ENCODE data around the gene ARF6. TPM values are rescaled to one million over a fixed set of nuclear protein-coding genes. Genes with fewer than 3 reads are reported as not detected.

ARF6 gene
- total RNA-seq, 1 donor, result 58.6 TPM

DNA sequence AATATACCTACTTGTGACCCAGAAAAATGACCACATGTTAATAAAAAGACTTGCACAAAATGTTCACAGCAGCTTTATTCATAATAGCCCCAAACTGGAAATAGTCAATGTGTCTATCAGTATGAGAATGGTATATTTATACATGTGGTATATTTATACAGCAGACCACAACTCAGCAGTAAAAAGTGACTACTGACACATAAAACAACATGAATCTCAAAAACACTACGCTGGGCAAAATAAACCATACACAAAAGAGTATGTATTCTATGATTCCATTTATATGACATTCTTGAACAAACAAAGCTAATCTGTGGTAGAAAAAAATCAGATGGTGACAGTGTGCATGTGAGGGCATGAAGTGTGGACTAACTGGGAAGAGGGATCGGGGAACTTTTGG is 35.1 kb downstream of the ARF6 start:
- Histone ChIP-seq H3K4me3 (ENCODE audit: insufficient read depth, low read length) (no peak overlapping the region), H3K27ac (ENCODE audit: low read depth, low read length) (no peak overlapping the region), H3K4me2 (ENCODE audit: insufficient read depth, low read length) (no peak overlapping the region), H2AFZ (ENCODE audit: low read length) (peak overlapping the region; percentile 4), H4K20me1 (ENCODE audit: insufficient read depth, low read length) (no peaks in the 10 kb centered on the region), H3K9me3 (ENCODE audit: low read depth, low read length) (no peaks in the 10 kb centered on the region), H3K79me2 (ENCODE audit: insufficient read depth, low read length) (no peaks in the 10 kb centered on the region), H3K4me1 (ENCODE audit: insufficient read depth, low read length) (no peaks in the 10 kb centered on the region), H3K27me3 (ENCODE audit: insufficient read depth, low read length) (no peaks in the 10 kb centered on the region), H3K36me3 (ENCODE audit: insufficient read depth, low read length) (no peaks in the 10 kb centered on the region)
- DNase-seq (ENCODE audit: insufficient read length, low spot score, missing footprints), result no peak
- TF ChIP-seq, protein P1, sequence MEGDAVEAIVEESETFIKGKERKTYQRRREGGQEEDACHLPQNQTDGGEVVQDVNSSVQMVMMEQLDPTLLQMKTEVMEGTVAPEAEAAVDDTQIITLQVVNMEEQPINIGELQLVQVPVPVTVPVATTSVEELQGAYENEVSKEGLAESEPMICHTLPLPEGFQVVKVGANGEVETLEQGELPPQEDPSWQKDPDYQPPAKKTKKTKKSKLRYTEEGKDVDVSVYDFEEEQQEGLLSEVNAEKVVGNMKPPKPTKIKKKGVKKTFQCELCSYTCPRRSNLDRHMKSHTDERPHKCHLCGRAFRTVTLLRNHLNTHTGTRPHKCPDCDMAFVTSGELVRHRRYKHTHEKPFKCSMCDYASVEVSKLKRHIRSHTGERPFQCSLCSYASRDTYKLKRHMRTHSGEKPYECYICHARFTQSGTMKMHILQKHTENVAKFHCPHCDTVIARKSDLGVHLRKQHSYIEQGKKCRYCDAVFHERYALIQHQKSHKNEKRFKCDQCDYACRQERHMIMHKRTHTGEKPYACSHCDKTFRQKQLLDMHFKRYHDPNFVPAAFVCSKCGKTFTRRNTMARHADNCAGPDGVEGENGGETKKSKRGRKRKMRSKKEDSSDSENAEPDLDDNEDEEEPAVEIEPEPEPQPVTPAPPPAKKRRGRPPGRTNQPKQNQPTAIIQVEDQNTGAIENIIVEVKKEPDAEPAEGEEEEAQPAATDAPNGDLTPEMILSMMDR (IDR thresholded peaks at IDR 0.05; ENCODE audit: extremely low read depth, low read depth, low read length), result no peak

DNA sequence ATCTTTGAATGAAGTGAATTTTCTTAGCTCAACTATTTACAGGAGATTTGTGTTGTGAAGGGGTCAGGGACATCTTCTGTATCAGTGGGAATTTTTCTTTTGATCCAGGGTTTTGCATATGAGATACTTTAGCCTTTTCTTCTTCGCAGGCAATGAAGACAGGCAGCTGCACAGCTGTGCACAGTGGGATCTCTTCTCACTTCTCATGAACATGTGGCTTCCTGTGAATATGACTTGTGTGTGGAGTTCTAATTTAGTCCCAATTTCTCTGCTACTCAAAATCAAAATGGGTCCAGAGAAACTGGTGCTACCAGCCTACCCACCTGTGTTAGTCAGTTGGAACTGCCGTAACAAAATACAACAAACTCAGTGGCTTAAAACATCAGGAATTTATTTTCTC is 37.8 kb downstream of the ARF6 start:
- TF ChIP-seq, protein P1 (IDR thresholded peaks at IDR 0.05; ENCODE audit: extremely low read depth, low read depth, low read length), result no peak
- Histone ChIP-seq H2AFZ (ENCODE audit: low read length) (no peak overlapping the region), H3K4me2 (ENCODE audit: insufficient read depth, low read length) (no peak overlapping the region), H3K79me2 (ENCODE audit: insufficient read depth, low read length) (no peaks in the 10 kb centered on the region), H3K4me3 (ENCODE audit: insufficient read depth, low read length) (no peak overlapping the region), H3K27ac (ENCODE audit: low read depth, low read length) (no peak overlapping the region), H3K36me3 (ENCODE audit: insufficient read depth, low read length) (no peaks in the 10 kb centered on the region), H3K9me3 (ENCODE audit: low read depth, low read length) (no peaks in the 10 kb centered on the region), H4K20me1 (ENCODE audit: insufficient read depth, low read length) (no peaks in the 10 kb centered on the region), H3K27me3 (ENCODE audit: insufficient read depth, low read length) (no peaks in the 10 kb centered on the region), H3K4me1 (ENCODE audit: insufficient read depth, low read length) (no peaks in the 10 kb centered on the region)
- no peak for DNase-seq (ENCODE audit: insufficient read length, low spot score, missing footprints)

DNA sequence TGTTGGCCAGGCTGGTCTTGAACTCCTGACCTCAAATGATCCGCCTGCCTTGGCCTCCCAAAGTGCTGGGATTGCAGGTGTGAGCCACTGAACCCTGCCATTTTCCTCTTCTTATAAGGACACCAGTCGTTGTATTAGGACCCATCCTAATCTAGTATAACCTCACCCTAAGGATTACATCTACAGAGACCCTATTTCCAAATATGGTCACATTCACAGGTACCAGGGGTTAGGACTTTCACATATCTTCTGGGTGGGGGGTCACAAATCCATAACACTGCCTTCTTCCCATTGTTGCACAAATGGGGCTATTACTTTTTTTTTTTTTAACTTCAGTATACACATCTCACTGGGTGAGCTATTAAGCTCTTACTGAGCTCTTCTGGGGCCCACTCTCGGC is 38.6 kb downstream of the ARF6 start:
- Histone ChIP-seq H4K20me1 (ENCODE audit: insufficient read depth, low read length) (no peaks in the 10 kb centered on the region), H3K4me3 (ENCODE audit: insufficient read depth, low read length) (no peak overlapping the region), H3K27ac (ENCODE audit: low read depth, low read length) (no peak overlapping the region), H3K27me3 (ENCODE audit: insufficient read depth, low read length) (no peaks in the 10 kb centered on the region), H3K4me2 (ENCODE audit: insufficient read depth, low read length) (no peak overlapping the region), H2AFZ (ENCODE audit: low read length) (no peak overlapping the region), H3K4me1 (ENCODE audit: insufficient read depth, low read length) (no peaks in the 10 kb centered on the region), H3K79me2 (ENCODE audit: insufficient read depth, low read length) (no peaks in the 10 kb centered on the region), H3K9me3 (ENCODE audit: low read depth, low read length) (no peaks in the 10 kb centered on the region), H3K36me3 (ENCODE audit: insufficient read depth, low read length) (no peaks in the 10 kb centered on the region)
- no peak for DNase-seq (ENCODE audit: insufficient read length, low spot score, missing footprints)
- TF ChIP-seq, protein P1 (IDR thresholded peaks at IDR 0.05; ENCODE audit: extremely low read depth, low read depth, low read length), result no peak

DNA sequence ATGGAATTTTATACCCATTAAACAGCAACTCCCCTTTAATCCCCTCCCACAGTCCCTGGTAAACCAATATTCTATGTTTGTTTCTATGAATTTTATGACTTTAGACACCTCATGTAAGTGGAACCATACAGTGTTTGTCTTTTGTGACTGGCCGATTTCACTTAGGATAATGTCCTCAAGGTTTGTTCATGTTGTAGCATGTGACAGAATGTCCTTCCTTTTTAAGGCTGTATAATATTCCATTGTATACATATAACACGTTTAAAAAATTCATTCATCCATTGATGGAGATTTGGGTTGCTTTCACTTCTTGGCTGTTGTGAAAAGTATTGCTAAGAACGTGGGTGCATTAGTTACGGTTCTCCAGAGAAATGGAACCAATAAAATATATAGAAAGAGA is 40.2 kb downstream of the ARF6 start:
- Histone ChIP-seq H3K4me3 (ENCODE audit: insufficient read depth, low read length) (no peak overlapping the region), H3K4me1 (ENCODE audit: insufficient read depth, low read length) (no peaks in the 10 kb centered on the region), H3K4me2 (ENCODE audit: insufficient read depth, low read length) (no peak overlapping the region), H3K9me3 (ENCODE audit: low read depth, low read length) (no peaks in the 10 kb centered on the region), H4K20me1 (ENCODE audit: insufficient read depth, low read length) (no peaks in the 10 kb centered on the region), H2AFZ (ENCODE audit: low read length) (no peak overlapping the region), H3K79me2 (ENCODE audit: insufficient read depth, low read length) (no peaks in the 10 kb centered on the region), H3K27ac (ENCODE audit: low read depth, low read length) (no peak overlapping the region), H3K27me3 (ENCODE audit: insufficient read depth, low read length) (no peaks in the 10 kb centered on the region), H3K36me3 (ENCODE audit: insufficient read depth, low read length) (no peaks in the 10 kb centered on the region)
- no peak for DNase-seq (ENCODE audit: insufficient read length, low spot score, missing footprints)
- TF ChIP-seq, protein P1 (IDR thresholded peaks at IDR 0.05; ENCODE audit: extremely low read depth, low read depth, low read length), result no peak

Data from osteoblast (primary cell).